Tongue (tissue), 2 donors: ENCODE data around the gene METRN. TPM values are rescaled to one million over a fixed set of nuclear protein-coding genes. Genes with fewer than 3 reads are reported as not detected.

Source experiments
- DNase-seq: peaks from one replicate; pipeline ENCODE4 v3.0.0-alpha.2; 2015
- total RNA-seq: library from RNA; depleted of rRNA; stranded (reverse); fragments of >200 nt; gene quantifications from one replicate; pipeline ENCODE4 v1.2.3, GENCODE V29; 2014

Gene METRN
- total RNA-seq, 1 donor from 2014 or later = 37.7 TPM

DNA sequence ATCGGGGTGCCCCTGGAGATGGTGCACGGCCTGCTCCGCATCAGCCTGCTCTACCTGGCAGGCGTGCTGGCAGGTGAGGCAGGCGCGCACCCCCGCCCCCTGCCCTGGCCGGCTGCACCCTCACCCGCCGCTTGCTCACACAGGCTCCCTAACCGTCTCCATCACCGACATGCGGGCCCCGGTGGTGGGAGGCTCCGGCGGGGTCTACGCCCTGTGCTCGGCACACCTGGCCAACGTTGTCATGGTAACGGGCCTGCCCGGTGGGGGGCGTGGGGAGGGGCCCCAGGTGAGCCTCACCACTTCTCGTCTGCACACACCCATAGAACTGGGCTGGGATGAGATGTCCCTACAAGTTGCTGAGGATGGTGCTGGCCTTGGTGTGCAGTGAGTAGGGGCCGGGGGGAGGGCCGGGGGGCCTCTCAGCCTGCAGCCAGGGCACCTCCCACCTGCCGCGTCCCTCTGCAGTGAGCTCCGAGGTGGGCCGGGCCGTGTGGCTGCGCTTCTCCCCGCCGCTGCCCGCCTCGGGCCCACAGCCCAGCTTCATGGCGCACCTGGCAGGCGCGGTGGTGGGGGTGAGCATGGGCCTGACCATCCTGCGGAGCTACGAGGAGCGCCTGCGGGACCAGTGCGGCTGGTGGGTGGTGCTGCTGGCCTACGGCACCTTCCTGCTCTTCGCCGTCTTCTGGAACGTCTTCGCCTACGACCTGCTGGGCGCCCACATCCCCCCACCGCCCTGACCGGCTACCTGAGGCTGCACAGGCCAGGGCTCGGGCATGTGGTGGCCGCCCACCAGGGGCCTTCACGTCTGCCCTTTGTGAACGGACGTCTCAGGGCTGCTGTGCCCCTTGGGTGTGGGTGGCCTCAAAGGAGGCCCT is 37.4 kb upstream of the METRN start:
- peak; percentile 59 for DNase-seq

GRCh38 chr16:678209-678857 is 36.6 kb upstream of the METRN start:
- no peak for DNase-seq

GRCh38 chr16:678858-679813 is 35.8 kb upstream of the METRN start:
- peak; percentile 83 for DNase-seq

DNA sequence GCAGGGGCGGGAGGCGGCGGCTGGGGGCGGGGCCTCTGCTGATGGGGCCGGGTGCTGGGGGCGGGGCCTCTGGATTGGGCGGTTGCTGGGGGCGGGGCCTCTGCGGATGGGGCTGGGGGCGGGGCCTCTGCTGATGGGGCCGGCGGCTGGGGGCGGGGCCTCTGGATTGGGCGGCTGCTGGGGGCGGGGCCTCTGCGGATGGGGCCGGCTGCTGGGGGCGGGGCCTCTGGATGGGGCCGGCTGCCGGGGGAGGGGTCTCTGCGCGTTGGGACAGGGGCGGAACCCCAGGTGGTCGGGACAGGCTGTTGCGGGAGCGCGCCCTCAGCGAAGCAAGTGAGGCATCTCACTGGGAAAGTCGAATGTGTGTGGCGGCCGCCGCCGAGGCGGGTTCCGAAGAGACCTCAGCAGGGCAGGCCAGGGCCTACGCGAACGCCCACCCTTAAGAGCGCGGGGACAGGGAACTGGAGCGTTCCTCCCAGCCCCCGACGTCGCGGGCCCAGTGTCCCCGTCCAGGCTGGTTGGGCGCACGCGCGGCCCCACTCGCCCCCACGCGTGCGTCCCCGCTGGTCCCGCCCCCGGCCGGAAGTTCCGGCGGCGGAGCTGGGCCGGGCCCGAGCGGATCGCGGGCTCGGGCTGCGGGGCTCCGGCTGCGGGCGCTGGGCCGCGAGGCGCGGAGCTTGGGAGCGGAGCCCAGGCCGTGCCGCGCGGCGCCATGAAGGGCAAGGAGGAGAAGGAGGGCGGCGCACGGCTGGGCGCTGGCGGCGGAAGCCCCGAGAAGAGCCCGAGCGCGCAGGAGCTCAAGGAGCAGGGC is 34.9 kb upstream of the METRN start, which contains the start of gene STUB1:
TSS of gene STUB1 (plus strand) at position 597 of the 811 bp plus-strand sequence. CDS start at position 713, 116 bp downstream.
- peak; percentile 95 for DNase-seq

- no peak for DNase-seq
Measured at GRCh38 chr16:680625-680945, 34.3 kb upstream of the METRN start.

DNA sequence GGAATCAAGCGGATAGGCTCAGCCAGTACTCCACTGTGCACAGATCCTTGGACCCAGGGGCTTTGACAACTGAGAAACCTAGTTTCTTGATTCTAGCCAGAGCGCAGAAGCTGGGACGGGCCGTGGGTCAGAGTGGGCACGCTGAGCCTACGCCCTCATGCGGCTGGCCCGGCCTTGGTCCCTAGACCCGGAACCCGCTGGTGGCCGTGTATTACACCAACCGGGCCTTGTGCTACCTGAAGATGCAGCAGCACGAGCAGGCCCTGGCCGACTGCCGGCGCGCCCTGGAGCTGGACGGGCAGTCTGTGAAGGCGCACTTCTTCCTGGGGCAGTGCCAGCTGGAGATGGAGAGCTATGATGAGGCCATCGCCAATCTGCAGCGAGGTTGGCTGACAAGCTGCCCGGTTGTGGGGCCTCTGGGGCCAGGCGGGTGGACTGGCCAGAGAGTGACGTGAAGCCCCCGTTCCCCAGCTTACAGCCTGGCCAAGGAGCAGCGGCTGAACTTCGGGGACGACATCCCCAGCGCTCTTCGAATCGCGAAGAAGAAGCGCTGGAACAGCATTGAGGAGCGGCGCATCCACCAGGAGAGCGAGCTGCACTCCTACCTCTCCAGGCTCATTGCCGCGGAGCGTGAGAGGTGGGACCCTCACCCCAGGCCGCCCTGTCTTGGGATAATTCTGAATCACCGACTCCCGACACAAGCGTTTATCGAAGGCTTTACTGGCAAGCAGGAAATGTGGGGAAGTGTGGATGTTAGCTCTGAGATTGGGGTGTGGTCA is 33.8 kb upstream of the METRN start:
- DNase-seq = no peak

GRCh38 chr16:681746-682427 is 33.0 kb upstream of the METRN start:
- DNase-seq = no peak

DNA sequence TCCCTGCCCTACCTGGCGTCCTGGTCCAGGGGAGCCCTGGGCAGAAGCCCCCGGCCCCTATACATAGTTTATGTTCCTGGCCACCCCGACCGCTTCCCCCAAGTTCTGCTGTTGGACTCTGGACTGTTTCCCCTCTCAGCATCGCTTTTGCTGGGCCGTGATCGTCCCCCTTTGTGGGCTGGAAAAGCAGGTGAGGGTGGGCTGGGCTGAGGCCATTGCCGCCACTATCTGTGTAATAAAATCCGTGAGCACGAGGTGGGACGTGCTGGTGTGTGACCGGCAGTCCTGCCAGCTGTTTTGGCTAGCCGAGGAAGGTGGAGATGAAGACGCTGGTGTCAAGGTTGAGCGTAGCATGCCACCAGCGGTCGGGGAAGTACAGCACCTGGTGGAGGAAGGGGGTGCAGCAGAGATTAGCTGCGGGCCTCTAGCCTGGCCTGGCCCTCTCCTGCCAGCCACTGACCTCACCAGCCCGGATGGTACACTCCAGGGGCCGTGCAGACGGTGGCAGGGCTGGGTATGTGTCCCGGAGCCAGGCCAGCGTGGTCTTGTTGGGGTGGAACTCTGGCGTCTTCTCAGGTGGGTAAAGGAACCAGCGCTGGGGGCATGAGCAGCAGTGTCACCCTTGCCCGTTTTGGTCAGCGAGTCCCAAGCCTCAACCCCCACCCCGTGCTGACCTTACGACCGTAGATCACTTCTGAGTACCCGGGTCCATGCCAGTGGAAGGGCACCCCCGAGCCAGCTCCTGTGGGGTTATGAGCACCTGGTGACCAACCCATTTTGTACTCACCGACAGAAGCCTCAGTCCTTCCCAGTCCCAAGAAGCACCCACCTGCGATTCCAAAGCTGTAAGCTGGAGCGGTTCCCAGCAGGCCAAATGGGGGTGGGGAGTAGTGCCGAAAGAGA is 32.2 kb upstream of the METRN start:
- DNase-seq = no peak

- DNase-seq = no peak
Measured at GRCh38 chr16:683396-684070, 31.4 kb upstream of the METRN start.

- DNase-seq = peak; percentile 98
Measured at GRCh38 chr16:684071-684794, 30.7 kb upstream of the METRN start, which contains the start of gene JMJD8. TSS of gene JMJD8 (minus strand) at chr16:684334. CDS start at chr16:684319, 15 bp downstream.

DNA sequence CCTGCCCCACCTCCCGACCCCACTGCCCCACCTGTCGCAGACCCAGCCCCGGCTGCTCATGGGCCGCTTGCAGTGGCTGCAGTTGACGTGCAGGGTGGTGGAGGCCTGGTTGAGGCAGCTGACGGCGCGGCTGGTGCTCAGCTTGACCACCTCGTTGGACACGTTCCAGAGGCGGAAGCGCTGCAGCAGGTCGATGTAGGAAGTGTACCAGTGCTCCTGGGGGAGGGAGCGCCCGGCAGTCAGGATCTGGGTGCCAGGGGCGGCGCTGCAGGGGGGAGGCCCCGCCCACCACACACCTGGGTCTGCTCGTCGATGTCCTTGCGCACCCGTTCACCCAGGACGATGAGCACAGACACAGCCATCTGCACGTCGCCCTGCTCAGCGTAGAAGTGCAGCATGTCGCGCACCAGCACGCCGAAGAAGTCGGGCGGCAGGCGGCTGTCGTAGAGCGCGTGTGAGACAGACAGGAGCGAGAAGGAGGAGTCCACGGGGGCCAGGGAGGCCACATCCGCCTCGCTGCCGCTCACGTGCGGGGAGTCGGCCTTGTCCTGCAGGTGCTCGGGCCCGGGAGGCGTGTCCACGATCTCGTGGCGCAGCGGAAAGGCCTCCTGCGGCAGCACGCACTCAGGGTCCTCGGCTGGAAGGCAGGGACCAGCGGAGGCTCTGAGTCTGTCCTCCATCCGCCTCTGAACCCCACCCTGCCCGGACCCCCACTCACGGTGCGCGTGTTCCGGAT is 29.8 kb upstream of the METRN start:
- no peak for DNase-seq

DNA sequence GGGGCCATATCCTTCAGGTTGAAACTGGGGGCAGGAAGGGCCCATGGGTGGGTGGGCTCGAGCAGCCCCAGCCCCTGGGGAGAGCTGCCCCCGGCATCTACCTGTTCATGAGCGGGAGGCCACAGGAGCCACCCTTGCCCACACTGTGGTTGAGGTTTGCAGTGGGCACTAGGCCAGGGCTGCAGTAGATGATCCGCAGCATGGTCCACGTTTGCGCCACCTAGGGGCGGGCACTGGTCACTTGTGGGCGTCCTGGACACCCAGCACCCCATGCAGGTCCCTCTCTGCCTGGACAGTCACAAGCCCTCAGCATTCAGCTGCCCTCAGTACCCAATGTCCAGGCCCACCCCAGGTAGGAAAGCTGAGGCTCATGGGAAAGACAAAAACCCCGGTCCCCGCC is 29.0 kb upstream of the METRN start:
- no peak for DNase-seq

- no peak for DNase-seq
Measured at GRCh38 chr16:686459-687260, 28.3 kb upstream of the METRN start.

GRCh38 chr16:687499-687898 is 27.4 kb upstream of the METRN start:
- no peak for DNase-seq

DNA sequence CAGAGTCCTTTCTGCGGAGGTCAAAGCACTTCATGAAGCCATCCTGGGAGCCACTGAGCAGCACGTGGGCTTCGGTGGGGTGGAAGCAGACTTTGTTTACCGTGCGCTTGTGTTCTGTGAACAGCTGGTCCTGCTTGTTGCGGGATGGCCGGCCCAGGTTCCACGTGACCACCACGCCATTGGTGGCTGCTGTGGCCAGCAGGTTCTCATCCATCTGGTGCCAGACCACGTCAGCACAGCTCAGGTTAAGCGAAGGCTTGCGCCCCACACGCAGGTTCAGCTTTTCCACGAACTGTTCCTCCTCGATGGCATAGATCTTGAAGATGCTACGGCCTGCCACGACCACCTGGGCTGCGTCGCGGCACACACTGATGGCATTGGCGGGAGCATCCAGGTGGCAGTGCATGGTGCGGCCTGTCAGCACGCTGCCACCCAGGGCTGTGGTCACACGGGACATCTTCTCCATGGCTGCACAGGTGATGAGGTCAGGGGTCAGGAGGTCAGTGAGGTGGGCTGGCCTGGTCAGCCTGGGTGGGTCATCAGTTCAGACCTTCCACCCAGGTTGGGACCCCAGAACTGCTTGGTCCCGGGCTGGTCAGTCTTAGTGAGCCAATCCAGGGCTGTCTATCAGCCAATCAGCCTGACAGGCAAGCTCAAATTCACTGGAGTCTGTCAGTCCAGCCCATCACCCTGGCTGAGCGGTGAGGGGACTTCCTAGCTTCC is 25.6 kb upstream of the METRN start:
- no peak for DNase-seq
